CD4-positive, alpha-beta T cell treated with Interleukin-17A for 4 hours (primary cell): Measurements from ENCODE around the gene GCHFR.

ENCODE experiments used
- DNase-seq: peaks from one replicate; pipeline ENCODE4 v3.0.0-alpha.2; 2020; ENCODE audit warnings: mixed read lengths

The GCHFR gene

DNA sequence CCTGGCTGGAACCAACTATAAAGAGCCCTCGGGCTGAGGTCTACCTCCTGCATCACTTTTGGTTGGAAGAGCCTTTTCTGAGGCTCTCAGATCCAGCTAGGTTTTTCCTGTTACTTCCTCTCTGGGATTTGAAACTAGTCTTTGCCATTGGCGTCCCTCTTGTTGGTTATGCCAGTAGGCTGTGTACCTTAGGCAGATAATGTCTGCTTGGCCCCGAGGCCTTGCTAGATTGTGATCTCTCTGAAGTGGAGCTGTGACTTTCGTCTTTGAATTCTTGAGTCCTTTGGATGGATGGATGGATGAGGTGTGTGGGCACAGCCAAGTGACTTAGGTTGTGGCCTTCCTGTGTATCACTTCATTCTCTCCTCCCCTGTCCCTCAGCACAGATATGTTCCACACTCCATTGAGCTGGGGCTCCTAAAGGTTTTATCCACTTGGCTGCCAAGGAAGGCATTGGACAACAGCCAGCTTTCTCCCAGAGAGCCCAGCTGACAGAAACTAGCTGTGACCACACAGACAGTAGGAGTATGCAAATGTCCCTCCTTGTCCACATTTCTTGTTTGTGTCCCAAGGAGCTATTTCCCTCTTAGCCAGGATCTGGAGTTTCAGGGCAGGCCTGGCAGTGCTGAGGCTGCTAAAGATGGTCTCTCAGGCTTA lies 51.3 kb downstream of the GCHFR start:
- DNase-seq = no peak
